Activated CD4-positive, alpha-beta T cell treated with anti-CD3 and anti-CD28 coated beads for 48 hours (primary cell): ENCODE data around the gene SH2D7.

Source experiments
- DNase-seq: peaks from one replicate; pipeline ENCODE4 v3.0.0-alpha.2; 2020

Gene SH2D7

GRCh38 chr15:78104566-78105475 is 12.5 kb downstream of the SH2D7 start:
- no peak for DNase-seq

- DNase-seq: no peak
These were observed 13.3 kb downstream of the SH2D7 start for GRCh38 chr15:78105476-78106241.

- DNase-seq: no peak
These were observed 15.1 kb downstream of the SH2D7 start for GRCh38 chr15:78107471-78107870.

GRCh38 chr15:78108300-78109084 is 16.1 kb downstream of the SH2D7 start:
- DNase-seq: peak; percentile 89

GRCh38 chr15:78109156-78109555 is 16.8 kb downstream of the SH2D7 start:
- no peak for DNase-seq

GRCh38 chr15:78110096-78110495 is 17.7 kb downstream of the SH2D7 start:
- no peak for DNase-seq

- no peak for DNase-seq
These were observed 18.6 kb downstream of the SH2D7 start for GRCh38 chr15:78110916-78111475.

- no peak for DNase-seq
These were observed 19.4 kb downstream of the SH2D7 start for GRCh38 chr15:78111788-78112187.

- no peak for DNase-seq
These were observed 20.2 kb downstream of the SH2D7 start for GRCh38 chr15:78112551-78112950.

GRCh38 chr15:78120523-78120922 is 28.2 kb downstream of the SH2D7 start:
- no peak for DNase-seq

- DNase-seq: no peak
These were observed 32.9 kb downstream of the SH2D7 start for GRCh38 chr15:78125267-78125666.

- DNase-seq: no peak
These were observed 35.5 kb downstream of the SH2D7 start for GRCh38 chr15:78127882-78128281.

- no peak for DNase-seq
These were observed 36.9 kb downstream of the SH2D7 start for GRCh38 chr15:78129077-78129750.

GRCh38 chr15:78129751-78130287 is 37.5 kb downstream of the SH2D7 start:
- no peak for DNase-seq

- DNase-seq: peak; percentile 46
These were observed 38.3 kb downstream of the SH2D7 start for GRCh38 chr15:78130466-78131294.

- peak; percentile 77 for DNase-seq
These were observed 39.1 kb downstream of the SH2D7 start, which contains the start of gene CIB2 for GRCh38 chr15:78131295-78132061. TSS of gene CIB2 (minus strand) at chr15:78131445. CDS start at chr15:78131215, 230 bp downstream.

- no peak for DNase-seq
These were observed 41.4 kb downstream of the SH2D7 start for GRCh38 chr15:78133801-78134200.

GRCh38 chr15:78139578-78139977 is 47.2 kb downstream of the SH2D7 start:
- no peak for DNase-seq

- DNase-seq: no peak
These were observed 47.9 kb downstream of the SH2D7 start for GRCh38 chr15:78140292-78140691.

GRCh38 chr15:78142332-78142731 is 50.0 kb downstream of the SH2D7 start:
- no peak for DNase-seq
